GM12873 (cell line): ENCODE data around the gene MIR17HG.

ENCODE experiments used
- CTCF ChIP-seq: IDR thresholded peaks from 2 replicates; pipeline ENCODE4 v1.5.1; 2012; ENCODE audit warnings: low read depth, mild to moderate bottlenecking, moderate library complexity, low read length, control low read depth; ENCODE audit not compliant: insufficient read depth; ENCODE audit errors: missing control alignments

Gene MIR17HG

GRCh38 chr13:91398413-91399188 is 51.1 kb downstream of the MIR17HG start, which contains the start of gene GPC5:
Gene GPC5, plus strand, starts transcription at chr13:91398621.
- TF ChIP-seq CTCF = no peak

- no peak for TF ChIP-seq CTCF
Observed at GRCh38 chr13:91399189-91400062, 51.9 kb downstream of the MIR17HG start.

- TF ChIP-seq CTCF = no peak
Observed at GRCh38 chr13:91400063-91400399, 52.5 kb downstream of the MIR17HG start.

- no peak for TF ChIP-seq CTCF
Observed at GRCh38 chr13:91400671-91401070, 53.2 kb downstream of the MIR17HG start.

GRCh38 chr13:91401920-91402319 is 54.4 kb downstream of the MIR17HG start:
- no peak for TF ChIP-seq CTCF
